GM12874 (cell line): ENCODE measurements around the gene TMEM272.

Experiments used
- TF ChIP-seq, protein P1 (sequence below): IDR thresholded peaks from 2 replicates; pipeline ENCODE4 v1.5.1; 2011; ENCODE audit warnings: low read depth, mild to moderate bottlenecking, control low read depth, low read length, moderate library complexity; ENCODE audit not compliant: insufficient read depth

TMEM272 gene

DNA sequence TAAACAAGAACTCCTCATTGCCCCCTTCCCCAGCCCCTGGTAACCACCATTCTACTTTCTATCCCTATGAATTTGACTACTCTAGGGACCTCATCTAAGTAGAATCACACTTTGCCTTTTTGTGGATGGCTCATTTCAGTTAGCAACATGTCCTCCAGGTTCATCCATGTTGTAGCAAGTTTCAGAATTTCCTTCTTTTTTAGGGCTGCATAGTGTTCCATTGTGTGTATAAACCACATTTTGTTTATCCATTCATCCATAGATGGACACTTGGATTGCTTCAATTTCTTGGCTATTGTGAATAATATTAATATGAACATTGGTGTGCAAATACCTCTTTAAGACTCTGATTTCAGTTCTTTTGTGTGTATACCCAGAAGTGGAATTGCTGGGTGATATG lies 36.2 kb downstream of the TMEM272 start:
- TF ChIP-seq, protein P1, sequence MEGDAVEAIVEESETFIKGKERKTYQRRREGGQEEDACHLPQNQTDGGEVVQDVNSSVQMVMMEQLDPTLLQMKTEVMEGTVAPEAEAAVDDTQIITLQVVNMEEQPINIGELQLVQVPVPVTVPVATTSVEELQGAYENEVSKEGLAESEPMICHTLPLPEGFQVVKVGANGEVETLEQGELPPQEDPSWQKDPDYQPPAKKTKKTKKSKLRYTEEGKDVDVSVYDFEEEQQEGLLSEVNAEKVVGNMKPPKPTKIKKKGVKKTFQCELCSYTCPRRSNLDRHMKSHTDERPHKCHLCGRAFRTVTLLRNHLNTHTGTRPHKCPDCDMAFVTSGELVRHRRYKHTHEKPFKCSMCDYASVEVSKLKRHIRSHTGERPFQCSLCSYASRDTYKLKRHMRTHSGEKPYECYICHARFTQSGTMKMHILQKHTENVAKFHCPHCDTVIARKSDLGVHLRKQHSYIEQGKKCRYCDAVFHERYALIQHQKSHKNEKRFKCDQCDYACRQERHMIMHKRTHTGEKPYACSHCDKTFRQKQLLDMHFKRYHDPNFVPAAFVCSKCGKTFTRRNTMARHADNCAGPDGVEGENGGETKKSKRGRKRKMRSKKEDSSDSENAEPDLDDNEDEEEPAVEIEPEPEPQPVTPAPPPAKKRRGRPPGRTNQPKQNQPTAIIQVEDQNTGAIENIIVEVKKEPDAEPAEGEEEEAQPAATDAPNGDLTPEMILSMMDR: no peak

DNA sequence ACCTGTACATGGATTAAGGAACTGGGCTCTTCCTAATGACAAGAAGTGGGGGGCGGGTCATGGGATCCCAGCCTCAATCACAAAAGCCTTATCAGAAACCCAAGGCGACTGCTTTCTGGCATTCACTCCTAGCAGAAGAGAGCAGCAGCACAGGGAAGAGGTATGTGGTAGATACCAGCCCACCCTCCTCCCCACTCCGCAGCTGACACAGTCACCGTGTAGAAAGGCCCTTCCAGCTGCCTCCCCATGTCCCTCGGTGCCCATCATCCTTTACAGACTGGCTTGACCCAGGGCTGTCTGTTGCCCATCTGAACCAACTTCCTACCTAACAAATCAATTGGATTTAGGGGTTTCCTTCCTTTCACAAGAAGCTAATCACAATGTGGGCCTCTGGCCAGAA lies 37.9 kb downstream of the TMEM272 start:
- TF ChIP-seq, protein P1: no peak

DNA sequence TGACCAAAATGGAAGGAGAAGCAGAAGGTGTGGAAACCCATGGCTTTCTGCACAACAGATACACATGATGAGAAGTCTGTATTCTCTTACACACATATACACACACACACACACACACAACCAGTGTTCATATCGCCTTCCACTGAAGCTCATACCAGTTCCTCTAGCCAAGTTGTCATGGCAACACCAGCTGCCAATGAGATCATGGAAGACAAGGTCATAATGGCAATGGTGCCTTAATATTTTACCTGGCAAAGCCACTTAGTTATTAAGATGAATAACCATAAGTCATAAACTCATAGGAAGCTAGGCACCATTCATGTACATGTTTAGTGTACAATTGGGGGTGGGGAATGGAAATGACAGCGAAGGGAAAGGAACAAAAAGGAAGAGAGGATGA lies 38.4 kb downstream of the TMEM272 start:
- TF ChIP-seq, protein P1: no peak

DNA sequence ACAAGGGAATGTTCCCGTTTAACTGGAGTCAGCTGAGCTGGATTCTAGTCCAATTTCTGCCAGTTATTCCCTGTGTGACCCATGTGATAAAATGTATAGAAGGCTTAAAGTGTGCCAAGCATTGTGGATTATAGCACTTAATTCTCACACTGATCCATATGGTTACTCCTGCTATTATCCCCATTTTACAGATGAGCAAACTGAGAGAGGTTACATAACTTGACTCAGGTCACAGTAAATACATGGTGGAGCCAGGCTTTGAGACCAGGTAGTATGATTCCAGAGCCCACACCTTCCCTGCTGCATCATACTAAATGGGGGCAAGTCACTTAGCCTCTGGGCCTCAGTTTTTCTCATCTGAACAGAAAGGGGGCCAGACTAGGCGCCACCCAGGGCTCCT lies 39.1 kb downstream of the TMEM272 start:
- TF ChIP-seq, protein P1: no peak

DNA sequence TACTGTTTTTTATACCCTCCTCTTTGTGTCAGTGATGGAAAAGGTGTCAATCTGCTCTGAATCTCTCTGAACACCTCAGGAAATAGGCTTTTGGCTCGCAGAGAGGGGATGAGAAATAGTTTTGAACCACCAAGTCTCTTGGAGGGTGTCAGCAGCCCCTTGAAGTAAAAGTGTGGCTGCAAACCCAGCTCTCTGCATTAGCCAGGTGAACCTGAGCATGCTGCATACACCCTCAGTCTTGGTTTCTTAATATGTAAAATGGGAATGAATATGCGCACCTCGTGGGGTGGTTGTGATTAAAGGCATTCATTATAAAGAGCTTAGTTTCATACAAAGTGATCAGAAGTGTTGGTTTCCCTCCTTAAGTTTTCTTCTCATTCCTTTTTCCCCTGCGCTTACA lies 39.7 kb downstream of the TMEM272 start:
- TF ChIP-seq, protein P1: no peak

DNA sequence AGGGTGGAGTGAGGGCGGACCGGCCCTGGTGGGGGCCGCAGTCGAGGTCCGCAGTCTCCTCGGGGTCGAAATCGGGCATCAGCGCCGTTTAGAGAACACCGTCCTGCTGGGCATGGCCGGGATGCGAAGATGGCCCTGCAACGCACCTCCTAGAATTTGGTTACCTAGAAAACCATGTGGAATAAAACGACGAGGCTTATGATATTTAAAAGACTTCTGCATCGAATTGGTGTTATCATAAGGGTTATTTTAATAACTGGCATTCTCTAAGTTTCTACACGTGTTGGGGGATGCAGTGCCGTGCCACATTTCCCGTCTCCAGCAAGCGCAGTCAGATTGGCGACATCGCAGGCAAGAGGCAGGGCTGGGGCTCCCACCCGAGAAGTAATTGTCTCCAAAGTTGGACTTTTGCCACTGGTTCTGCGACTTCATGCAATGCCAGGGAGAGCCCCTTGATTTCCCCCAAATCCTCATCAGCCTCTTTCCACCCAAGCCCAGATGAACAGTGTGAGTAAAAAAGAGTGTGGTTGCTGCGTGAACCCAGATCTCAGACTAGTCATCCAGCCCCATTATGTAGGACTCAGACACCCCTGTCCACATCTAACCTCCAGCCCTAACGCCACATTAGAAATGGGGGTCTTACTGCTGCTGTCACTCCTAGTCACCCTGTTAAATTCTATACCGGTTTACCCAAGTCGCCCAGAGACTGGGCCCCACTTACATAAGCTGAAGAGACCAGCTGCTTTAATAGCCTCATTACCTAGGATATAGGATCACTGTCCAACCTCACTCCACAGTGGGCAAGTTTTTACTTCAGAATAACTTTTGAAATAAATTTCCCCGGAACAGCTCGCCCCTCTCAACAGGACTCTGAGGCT lies 40.4 kb downstream of the TMEM272 start:
- TF ChIP-seq, protein P1: no peak

DNA sequence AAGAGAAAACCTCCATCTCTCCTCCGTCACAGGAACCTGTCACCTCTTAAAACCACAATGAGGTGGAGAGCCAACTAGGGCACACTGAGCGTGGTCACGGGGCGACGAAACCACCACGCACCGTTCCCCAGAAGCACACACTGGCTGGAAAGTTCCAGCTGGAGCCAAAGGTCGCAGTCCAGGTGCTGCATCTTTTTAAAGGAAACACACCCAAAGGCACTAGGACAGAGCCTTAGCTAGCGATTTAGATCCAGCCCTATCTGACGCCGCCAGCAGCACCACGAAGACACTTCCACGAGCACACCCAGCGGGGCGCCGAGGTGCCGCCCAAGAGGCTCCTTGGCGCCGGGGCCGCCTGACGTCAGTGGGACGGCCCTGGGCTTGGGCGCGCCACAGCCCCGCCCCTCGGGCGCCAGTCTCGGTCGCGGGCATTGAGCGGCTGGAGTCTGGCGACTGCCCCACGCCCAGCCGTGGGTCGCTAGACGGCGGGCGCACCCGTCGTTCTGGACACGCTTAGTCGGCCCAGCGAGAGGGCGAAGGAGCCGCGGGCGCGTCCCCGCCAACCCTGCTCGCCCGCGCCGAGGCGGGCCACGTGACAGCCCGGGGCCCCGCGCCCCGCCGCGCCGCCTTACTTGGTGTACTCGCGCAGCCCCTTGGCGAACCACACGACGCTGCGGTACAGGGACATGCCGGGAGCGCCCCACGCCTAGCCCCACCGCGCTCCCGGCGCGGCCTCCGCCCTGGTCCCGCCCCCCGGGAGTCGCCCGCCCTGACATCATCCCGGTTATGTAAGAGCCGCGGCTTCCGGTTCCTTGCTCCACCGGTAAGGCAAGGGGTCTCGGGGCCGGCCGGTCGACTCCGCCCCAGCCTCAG lies 41.3 kb downstream of the TMEM272 start, which contains the start of gene DHRS12:
DHRS12 (minus strand) TSS at position 742 of the 873 bp plus-strand sequence. CDS start 4,504 bp downstream, outside the sequence.
- TF ChIP-seq, protein P1: peak; percentile 15; the same call in 1 of the 2 replicates
